OCI-LY1 (cell line): ENCODE measurements around the gene AP4E1.

Source experiments
- H2AFZ ChIP-seq: fragments of 200-600 bp; sonication (generic), shearing (Covaris generic); 2 replicates; pipeline ENCODE4 v1.6.0; 2014; ENCODE audit warnings: antibody characterized with exemption, mild to moderate bottlenecking, low read length
- H3F3A ChIP-seq: fragments of 200-600 bp; sonication (generic), shearing (Covaris generic); 2 replicates; pipeline ENCODE4 v1.6.0; 2014; ENCODE audit warnings: mild to moderate bottlenecking, antibody characterized with exemption, low read length, moderate library complexity; ENCODE audit not compliant: insufficient read depth
- H3K27ac ChIP-seq: fragments of 200-600 bp; sonication (generic); 2 replicates; pipeline ENCODE4 v1.5.1; 2014; ENCODE audit warnings: low read length, mixed run types, mild to moderate bottlenecking, low read depth; ENCODE audit not compliant: poor library complexity, severe bottlenecking
- H3K27me3 ChIP-seq: fragments of 200-600 bp; sonication (generic); 2 replicates; pipeline ENCODE4 v1.6.0; 2014; ENCODE audit warnings: antibody characterized with exemption, mild to moderate bottlenecking, low read length, moderate library complexity; ENCODE audit not compliant: insufficient read depth
- H3K36me3 ChIP-seq: fragments of 200-600 bp; sonication (generic); 2 replicates; pipeline ENCODE4 v1.6.1; 2014; ENCODE audit warnings: mild to moderate bottlenecking, antibody characterized with exemption, low read length, moderate library complexity, mixed read lengths; ENCODE audit not compliant: insufficient read depth
- H3K4me1 ChIP-seq: fragments of 200-600 bp; sonication (generic); 2 replicates; pipeline ENCODE4 v1.5.1; 2014; ENCODE audit warnings: mild to moderate bottlenecking, low read length, moderate library complexity; ENCODE audit not compliant: insufficient read depth, severe bottlenecking
- H3K4me2 ChIP-seq: fragments of 200-600 bp; sonication (generic), shearing (Covaris generic); 2 replicates; pipeline ENCODE4 v1.6.1; 2014; ENCODE audit warnings: low read length
- H3K4me3 ChIP-seq: fragments of 200-600 bp; sonication (generic); 2 replicates; pipeline ENCODE4 v1.5.1; 2014; ENCODE audit warnings: low read length, low read depth, mild to moderate bottlenecking, mixed read lengths; ENCODE audit not compliant: poor library complexity, severe bottlenecking
- H3K79me2 ChIP-seq: fragments of 200-600 bp; shearing (Covaris generic); 2 replicates; pipeline ENCODE4 v1.6.1; 2016; ENCODE audit warnings: mixed run types, low read length, mixed read lengths; ENCODE audit not compliant: insufficient read depth
- H3K9ac ChIP-seq: fragments of 200-600 bp; sonication (generic), shearing (Covaris generic); 2 replicates; pipeline ENCODE4 v1.6.1; 2014; ENCODE audit warnings: mild to moderate bottlenecking, low read length, mixed read lengths
- H3K9me2 ChIP-seq: fragments of 200-600 bp; sonication (generic), shearing (Covaris generic); 2 replicates; pipeline ENCODE4 v1.6.1; 2014; ENCODE audit warnings: low read depth, mild to moderate bottlenecking, low read length, mixed read lengths
- H3K9me3 ChIP-seq: fragments of 200-600 bp; shearing (Covaris generic); 2 replicates; pipeline ENCODE4 v1.6.1; 2014; ENCODE audit warnings: low read length, mixed read lengths
- H4K20me1 ChIP-seq: fragments of 200-600 bp; sonication (generic), shearing (Covaris generic); 2 replicates; pipeline ENCODE4 v1.6.0; 2016; ENCODE audit warnings: mild to moderate bottlenecking, low read length; ENCODE audit not compliant: insufficient read depth
- EZH2 ChIP-seq: fragments of 200-600 bp; sonication (generic), shearing (Covaris generic); IDR thresholded peaks from 2 replicates; pipeline ENCODE4 v1.8.0; 2017; ENCODE audit warnings: borderline replicate concordance, mixed run types, mild to moderate bottlenecking, antibody characterized with exemption, low read length, moderate library complexity, mixed read lengths
- TF ChIP-seq, protein P1 (sequence below): fragments of 200-600 bp; sonication (generic), shearing (Covaris generic); IDR thresholded peaks from 2 replicates; pipeline ENCODE4 v1.5.1; 2017; ENCODE audit warnings: mild to moderate bottlenecking, antibody characterized with exemption, low read length, moderate library complexity, mixed read lengths

Gene AP4E1

DNA sequence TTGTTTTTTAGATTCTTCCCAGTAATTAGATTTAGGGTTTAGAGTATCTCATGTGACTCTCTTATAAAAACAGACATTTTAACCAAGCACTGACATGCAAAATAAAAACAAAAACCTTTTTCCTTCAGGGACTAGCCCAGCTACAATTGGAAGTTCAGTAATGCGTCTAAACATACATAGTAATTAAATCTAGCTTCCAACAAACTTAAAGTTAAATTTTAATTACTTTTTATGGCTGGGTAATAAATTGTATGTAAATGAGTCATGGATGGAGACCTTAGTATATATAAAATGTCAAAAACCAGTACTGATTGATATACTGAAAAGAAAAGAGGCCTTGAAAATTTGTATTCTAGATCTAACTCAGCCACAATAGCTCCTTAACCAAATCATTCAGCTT, 43.6 kb upstream of the AP4E1 start:
- H2AFZ ChIP-seq: no peak overlapping the region
- H3F3A ChIP-seq: no peaks in the 10 kb centered on the region
- H3K4me1 ChIP-seq: no peaks in the 10 kb centered on the region
- TF ChIP-seq EZH2: no peak
- TF ChIP-seq, protein P1, sequence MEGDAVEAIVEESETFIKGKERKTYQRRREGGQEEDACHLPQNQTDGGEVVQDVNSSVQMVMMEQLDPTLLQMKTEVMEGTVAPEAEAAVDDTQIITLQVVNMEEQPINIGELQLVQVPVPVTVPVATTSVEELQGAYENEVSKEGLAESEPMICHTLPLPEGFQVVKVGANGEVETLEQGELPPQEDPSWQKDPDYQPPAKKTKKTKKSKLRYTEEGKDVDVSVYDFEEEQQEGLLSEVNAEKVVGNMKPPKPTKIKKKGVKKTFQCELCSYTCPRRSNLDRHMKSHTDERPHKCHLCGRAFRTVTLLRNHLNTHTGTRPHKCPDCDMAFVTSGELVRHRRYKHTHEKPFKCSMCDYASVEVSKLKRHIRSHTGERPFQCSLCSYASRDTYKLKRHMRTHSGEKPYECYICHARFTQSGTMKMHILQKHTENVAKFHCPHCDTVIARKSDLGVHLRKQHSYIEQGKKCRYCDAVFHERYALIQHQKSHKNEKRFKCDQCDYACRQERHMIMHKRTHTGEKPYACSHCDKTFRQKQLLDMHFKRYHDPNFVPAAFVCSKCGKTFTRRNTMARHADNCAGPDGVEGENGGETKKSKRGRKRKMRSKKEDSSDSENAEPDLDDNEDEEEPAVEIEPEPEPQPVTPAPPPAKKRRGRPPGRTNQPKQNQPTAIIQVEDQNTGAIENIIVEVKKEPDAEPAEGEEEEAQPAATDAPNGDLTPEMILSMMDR: no peak
- no peaks in the 10 kb centered on the region for H3K27me3 ChIP-seq
- H3K9me3 ChIP-seq: no peaks in the 10 kb centered on the region
- H3K27ac ChIP-seq: no peak overlapping the region
- H3K4me2 ChIP-seq: no peak overlapping the region
- H3K79me2 ChIP-seq: no peaks in the 10 kb centered on the region
- no peaks in the 10 kb centered on the region for H3K36me3 ChIP-seq
- H4K20me1 ChIP-seq: no peaks in the 10 kb centered on the region
- no peak overlapping the region for H3K9ac ChIP-seq
- no peak overlapping the region for H3K4me3 ChIP-seq
- H3K9me2 ChIP-seq: no peaks in the 10 kb centered on the region

DNA sequence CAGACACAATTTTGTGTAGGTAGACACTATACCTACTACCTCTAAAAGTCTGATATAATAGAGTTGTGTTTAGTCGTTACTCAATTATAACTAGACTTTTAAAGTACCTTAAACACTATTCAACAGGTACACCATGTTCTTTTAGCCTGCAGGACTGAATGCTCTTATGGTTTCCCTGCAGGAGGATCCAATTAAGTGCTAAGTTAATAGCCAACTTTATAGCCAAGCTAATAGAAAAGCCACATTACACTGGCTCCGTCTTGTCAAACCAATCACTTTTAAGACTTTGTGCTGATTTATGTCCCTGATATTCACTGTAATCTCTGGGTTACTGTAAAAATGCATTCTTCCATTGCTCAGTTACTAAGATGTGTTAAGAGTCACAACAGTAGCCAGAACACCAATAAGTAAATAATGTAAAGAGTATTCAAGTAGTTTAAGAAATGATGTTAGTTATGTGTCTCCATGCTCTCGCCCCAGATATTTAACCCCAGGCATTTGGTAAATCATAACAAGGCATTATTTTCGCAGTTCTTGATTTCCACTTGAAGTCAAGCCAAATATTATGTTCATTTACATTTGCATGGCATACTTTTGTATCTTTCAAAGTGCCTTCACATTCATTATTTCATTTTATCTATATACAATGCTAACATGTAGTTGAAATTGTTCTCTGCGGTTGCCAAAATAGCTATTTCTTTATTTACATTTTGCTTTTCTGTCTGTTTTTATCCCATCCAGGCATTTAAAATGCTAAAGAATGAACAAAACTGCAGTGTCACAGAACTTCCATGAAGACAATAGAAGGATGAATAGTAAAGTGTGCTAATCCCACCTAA, 42.7 kb upstream of the AP4E1 start:
- Histone ChIP-seq H3K9ac (no peak overlapping the region), H3F3A (no peaks in the 10 kb centered on the region), H3K27me3 (no peaks in the 10 kb centered on the region)

DNA sequence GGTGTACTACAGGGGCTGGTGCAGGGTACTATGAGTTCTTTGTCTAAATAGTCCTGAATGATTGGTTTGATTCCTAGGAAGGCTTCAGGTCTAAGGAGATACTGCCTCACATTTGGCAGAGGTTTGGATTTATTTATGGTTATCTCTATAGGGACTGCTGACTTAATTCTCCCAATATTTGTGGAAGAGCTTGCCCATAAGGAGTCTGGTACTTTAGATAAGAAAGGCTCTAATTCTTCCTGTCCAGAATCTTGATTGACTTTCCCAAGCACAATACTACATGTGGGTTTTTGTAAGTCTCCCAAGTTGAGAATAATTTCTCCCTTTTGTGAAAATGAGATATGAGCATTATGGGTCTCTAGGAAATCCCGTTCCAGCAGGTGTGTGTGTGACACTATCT, 36.7 kb upstream of the AP4E1 start:
- TF ChIP-seq, protein P1: no peak
- no peak for TF ChIP-seq EZH2
- Histone ChIP-seq H3K9ac (no peak overlapping the region), H3K9me2 (no peaks in the 10 kb centered on the region), H3K27ac (no peak overlapping the region), H3K4me3 (no peak overlapping the region), H4K20me1 (no peaks in the 10 kb centered on the region), H3K79me2 (no peaks in the 10 kb centered on the region), H3F3A (no peaks in the 10 kb centered on the region), H2AFZ (no peak overlapping the region), H3K9me3 (no peaks in the 10 kb centered on the region), H3K4me1 (peaks cover 16% of the 10 kb centered on the region), H3K27me3 (no peaks in the 10 kb centered on the region), H3K36me3 (no peaks in the 10 kb centered on the region), H3K4me2 (no peak overlapping the region)

More for the DNA sequence above, 42.7 kb upstream of the AP4E1 start:
- Histone ChIP-seq H3K9me2 (no peaks in the 10 kb centered on the region), H3K4me3 (no peak overlapping the region), H3K9me3 (no peaks in the 10 kb centered on the region), H3K4me1 (no peaks in the 10 kb centered on the region), H3K79me2 (no peaks in the 10 kb centered on the region), H3K27ac (no peak overlapping the region), H3K36me3 (no peaks in the 10 kb centered on the region), H3K4me2 (no peak overlapping the region), H4K20me1 (no peaks in the 10 kb centered on the region), H2AFZ (no peak overlapping the region)
- TF ChIP-seq, protein P1: no peak
- TF ChIP-seq EZH2: no peak
